ENCODE measurements around the gene PIP4K2C. TPM values are rescaled to one million over a fixed set of nuclear protein-coding genes. Genes with fewer than 3 reads are reported as not detected.
"Not testable (repeated sequence)": the region's sequence is repeated elsewhere in the genome, so short reads cannot be mapped to it uniquely, and the experiment has no call there.

PIP4K2C gene
- total RNA-seq, 1 donor from 2014 or later = 27.6 TPM

- H3K27ac Mint-ChIP-seq = no peak overlapping the region
- no peaks in the 10 kb centered on the region for H3K9me3 Mint-ChIP-seq
- no peaks in the 10 kb centered on the region for H3K4me1 Mint-ChIP-seq (ENCODE audit: unreplicated experiment)
- H3K27me3 Mint-ChIP-seq = peaks cover 68% of the 10 kb centered on the region
- peak; percentile 71 for DNase-seq (ENCODE audit: extremely low spot score, unreplicated experiment)
- H3K36me3 Mint-ChIP-seq = no peaks in the 10 kb centered on the region
- no peak for TF ChIP-seq CTCF (conservative IDR thresholded peaks at IDR 0.05)
- H3K4me3 Mint-ChIP-seq = peak overlapping the region; percentile 84
Observed at GRCh38 chr12:57632073-57632957, 41.3 kb downstream of the PIP4K2C start.

- Mint-ChIP-seq H3K27me3 (peaks cover 70% of the 10 kb centered on the region), H3K27ac (no peak within 1 kb of the TSS), H3K36me3 (no peaks in the 10 kb centered on the region), H3K4me1 (ENCODE audit: unreplicated experiment) (no peaks in the 10 kb centered on the region), H3K9me3 (no peaks in the 10 kb centered on the region), H3K4me3 (peak within 1 kb of the TSS; percentile 84)
- TF ChIP-seq CTCF (conservative IDR thresholded peaks at IDR 0.05) = peak; percentile 90
- DNase-seq (ENCODE audit: extremely low spot score, unreplicated experiment) = peak; percentile 83
Observed at GRCh38 chr12:57632958-57633840, 42.2 kb downstream of the PIP4K2C start, which contains the start of gene B4GALNT1. Gene B4GALNT1 (minus strand): TSS chr12:57633201. CDS start chr12:57632132, 1,069 bp downstream.

GRCh38 chr12:57636731-57637130, 45.7 kb downstream of the PIP4K2C start:
- H3K4me1 Mint-ChIP-seq (ENCODE audit: unreplicated experiment); H3K4me3 Mint-ChIP-seq; H3K9me3 Mint-ChIP-seq; H3K36me3 Mint-ChIP-seq; DNase-seq (ENCODE audit: extremely low spot score, unreplicated experiment); H3K27ac Mint-ChIP-seq: not testable (repeated sequence)
- H3K27me3 Mint-ChIP-seq = peaks cover 67% of the 10 kb centered on the region

- no peak for DNase-seq (ENCODE audit: extremely low spot score, unreplicated experiment)
- no peaks in the 10 kb centered on the region for H3K9me3 Mint-ChIP-seq
- H3K27ac Mint-ChIP-seq = no peak overlapping the region
- H3K4me1 Mint-ChIP-seq (ENCODE audit: unreplicated experiment) = no peaks in the 10 kb centered on the region
- peak; percentile 36 for TF ChIP-seq CTCF (conservative IDR thresholded peaks at IDR 0.05)
- peaks cover 68% of the 10 kb centered on the region for H3K27me3 Mint-ChIP-seq
- no peak overlapping the region for H3K4me3 Mint-ChIP-seq
- no peaks in the 10 kb centered on the region for H3K36me3 Mint-ChIP-seq
Observed at GRCh38 chr12:57637364-57637763, 46.4 kb downstream of the PIP4K2C start.

GRCh38 chr12:57638096-57638495, 47.1 kb downstream of the PIP4K2C start:
- Mint-ChIP-seq H3K4me3 (no peak overlapping the region), H3K9me3 (no peaks in the 10 kb centered on the region), H3K4me1 (ENCODE audit: unreplicated experiment) (no peaks in the 10 kb centered on the region), H3K27ac (no peak overlapping the region), H3K36me3 (no peaks in the 10 kb centered on the region), H3K27me3 (peaks cover 67% of the 10 kb centered on the region)
- no peak for DNase-seq (ENCODE audit: extremely low spot score, unreplicated experiment)
- no peak for TF ChIP-seq CTCF (conservative IDR thresholded peaks at IDR 0.05)
